GM21723 (cell line): ENCODE results near the gene DNAJB12.
A peak's percentile ranks its signal among the peaks of the same experiment; 100 is the strongest.
"Not testable (repeated sequence)": the region's sequence is repeated elsewhere in the genome, so short reads cannot be mapped to it uniquely, and the experiment has no call there.

Experiments used
- ATAC-seq: cut with Tn5 transposase; IDR thresholded peaks from one replicate; pipeline ENCODE4 v1.9.1; 2021; ENCODE audit warnings: mild to moderate bottlenecking, moderate library complexity; ENCODE audit not compliant: unreplicated experiment

The DNAJB12 gene

GRCh38 chr10:72297281-72297804, 57.4 kb downstream of the DNAJB12 start:
- ATAC-seq = peak; percentile 49

DNA sequence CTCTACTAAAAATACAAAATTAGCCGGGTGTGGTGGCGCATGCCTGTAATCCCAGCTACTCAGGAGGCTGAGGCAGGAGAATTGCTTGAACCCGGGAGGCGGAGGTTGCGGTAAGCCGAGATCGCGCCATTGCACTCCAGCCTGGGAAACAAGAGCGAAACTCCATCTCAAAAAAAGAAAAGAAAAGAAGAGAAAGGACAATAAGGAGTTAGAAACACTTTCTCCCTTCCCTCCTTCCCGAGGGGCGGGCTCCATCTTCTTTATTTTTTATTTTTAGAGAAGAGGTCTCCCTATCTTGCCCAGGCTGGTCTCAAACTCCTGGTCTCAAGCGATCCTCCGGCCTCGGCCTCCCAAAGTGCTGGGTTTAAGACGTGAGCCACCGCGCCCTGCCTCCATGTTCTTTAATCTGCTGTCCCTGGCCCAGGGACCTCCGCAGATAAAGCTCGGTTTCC, 57.9 kb downstream of the DNAJB12 start:
- not testable (repeated sequence) for ATAC-seq

GRCh38 chr10:72295330-72295910, 59.3 kb downstream of the DNAJB12 start:
- ATAC-seq = no peak

DNA sequence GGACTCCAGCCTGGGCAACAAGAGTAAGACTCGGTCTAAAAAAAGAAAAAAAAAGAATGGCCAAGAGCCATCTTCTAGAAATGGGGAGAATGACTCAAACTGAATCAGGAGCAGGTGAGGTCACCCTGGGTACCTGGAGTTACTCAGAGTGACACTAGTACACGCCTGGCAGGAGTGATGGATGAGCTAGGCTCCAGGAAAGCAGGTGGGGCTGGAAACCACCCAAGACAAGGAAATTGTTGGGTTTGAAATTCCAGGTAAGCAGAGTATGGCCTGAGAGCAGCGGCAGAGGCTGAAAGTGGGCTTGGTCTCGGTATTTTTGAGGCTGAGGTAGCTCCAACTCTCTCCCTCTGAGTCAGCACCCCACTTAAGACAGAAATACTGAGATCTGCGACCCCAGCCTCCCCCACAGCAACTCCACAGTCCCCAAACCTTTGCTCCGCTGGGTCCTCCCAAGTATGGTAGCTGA, 62.5 kb downstream of the DNAJB12 start:
- ATAC-seq = no peak

DNA sequence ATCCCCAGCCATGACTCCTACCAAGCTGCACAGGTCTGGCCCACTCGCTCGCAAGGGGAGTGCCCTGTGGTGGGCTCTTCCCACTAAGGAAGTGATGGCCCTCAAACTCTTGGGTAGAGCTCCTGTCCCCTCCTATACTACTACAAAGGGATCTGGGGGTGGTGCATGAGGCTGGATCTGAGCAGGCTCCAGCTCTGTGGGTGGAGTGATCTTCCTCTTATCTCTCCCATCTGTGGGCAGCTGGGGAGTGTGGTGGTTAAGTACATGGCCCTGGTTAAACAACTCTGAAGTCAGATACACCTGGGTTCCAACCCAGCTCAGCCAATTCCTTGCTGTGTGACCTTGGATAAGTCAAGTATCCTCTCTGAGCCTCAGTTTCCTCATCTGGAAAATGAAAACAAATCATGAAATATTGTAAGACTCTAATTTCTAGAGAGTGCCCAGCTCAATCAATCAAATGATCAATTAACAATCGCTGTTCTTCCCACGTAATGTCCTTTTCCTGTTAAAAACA, 63.6 kb downstream of the DNAJB12 start:
- no peak for ATAC-seq

DNA sequence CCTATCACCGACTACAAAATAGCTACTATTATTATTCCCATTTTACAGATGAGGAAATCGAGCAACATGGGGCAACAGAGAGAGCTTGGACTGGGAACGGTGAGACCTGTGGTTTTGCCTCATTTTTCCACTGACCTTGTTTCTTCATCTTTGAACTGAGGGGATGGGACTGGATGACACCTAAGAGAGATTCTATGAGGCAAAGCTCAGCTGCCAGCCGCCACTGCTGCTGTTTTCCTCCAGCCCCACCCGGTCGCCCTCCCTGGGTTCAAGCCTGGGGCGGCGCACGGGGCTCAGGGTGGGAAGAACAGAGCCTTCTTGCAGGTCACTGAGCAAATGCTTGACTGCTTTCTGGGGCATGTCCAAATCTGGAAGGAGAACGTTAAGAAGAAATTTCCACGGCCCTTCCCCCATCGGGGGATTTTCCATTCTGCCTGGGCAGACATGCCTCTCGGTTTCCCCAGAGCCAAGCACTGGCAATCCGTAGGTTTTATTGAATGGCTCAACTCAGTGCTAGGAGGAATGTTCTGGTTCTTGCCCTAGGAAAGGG, 68.7 kb downstream of the DNAJB12 start:
- ATAC-seq = no peak

GRCh38 chr10:72283131-72283530, 71.6 kb downstream of the DNAJB12 start:
- no peak for ATAC-seq
